ENCODE measurements around the gene PRPF8.

The PRPF8 gene

DNA sequence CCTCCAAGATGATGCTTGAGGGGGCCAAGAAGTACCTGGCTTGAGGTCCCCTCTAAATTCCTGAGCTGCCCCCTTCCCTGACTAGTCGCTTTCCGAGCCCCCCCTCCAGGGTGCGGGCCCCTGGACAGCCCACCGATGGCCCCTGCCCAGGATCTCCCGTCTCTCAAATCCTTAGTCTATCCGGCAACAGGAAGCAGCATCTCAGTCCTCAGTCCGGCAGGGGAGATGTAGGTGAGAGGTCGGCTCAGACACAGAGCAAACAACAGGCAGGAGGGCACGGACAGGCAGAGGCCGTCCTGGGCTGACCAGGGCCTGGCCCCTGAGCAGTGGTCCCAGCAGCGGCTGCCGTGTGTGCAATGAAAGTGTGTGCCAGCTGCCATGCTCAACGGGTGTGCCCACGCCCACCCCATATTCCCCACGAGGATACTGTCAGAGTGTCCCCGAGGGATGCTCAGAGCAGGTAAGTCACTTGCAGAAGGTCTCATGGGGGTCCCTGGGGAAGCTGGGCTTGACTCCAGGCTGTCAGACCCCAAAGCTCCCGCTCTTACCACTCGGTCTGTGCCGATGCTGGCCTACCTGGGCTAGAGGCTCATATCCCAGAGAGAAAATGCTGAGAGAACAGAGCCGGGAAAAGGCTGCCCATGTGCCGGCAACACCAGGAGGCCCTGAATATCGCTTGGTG is 63.3 kb downstream of the PRPF8 start:
- no peak overlapping the region for H3K4me3 ChIP-seq (ENCODE audit: low read depth, low read length)
- DNase-seq (ENCODE audit: low read depth) = no peak
- TF ChIP-seq, protein P1, sequence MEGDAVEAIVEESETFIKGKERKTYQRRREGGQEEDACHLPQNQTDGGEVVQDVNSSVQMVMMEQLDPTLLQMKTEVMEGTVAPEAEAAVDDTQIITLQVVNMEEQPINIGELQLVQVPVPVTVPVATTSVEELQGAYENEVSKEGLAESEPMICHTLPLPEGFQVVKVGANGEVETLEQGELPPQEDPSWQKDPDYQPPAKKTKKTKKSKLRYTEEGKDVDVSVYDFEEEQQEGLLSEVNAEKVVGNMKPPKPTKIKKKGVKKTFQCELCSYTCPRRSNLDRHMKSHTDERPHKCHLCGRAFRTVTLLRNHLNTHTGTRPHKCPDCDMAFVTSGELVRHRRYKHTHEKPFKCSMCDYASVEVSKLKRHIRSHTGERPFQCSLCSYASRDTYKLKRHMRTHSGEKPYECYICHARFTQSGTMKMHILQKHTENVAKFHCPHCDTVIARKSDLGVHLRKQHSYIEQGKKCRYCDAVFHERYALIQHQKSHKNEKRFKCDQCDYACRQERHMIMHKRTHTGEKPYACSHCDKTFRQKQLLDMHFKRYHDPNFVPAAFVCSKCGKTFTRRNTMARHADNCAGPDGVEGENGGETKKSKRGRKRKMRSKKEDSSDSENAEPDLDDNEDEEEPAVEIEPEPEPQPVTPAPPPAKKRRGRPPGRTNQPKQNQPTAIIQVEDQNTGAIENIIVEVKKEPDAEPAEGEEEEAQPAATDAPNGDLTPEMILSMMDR (conservative IDR thresholded peaks at IDR 0.05; ENCODE audit: low read depth, low read length) = no peak

DNA sequence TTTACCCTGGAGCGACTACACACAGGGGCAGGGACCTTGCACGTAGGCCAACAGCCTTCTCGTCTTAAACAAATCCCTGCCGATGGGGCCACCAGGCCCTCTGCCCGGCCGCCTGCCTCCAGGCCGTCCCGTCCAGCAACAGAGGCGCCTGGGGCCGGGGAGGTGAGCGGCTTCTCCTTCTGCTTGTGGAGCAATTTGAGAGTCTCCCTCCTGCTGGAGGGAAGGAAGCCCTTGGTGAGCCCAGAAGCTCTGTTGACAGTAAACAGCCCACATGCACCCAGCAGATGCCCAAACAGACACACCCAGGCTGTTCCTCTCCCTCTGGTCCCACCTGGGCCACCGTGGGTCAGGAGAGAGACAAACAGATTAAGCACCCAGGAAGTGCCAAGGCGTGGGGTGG is 64.2 kb downstream of the PRPF8 start:
- TF ChIP-seq, protein P1 (conservative IDR thresholded peaks at IDR 0.05; ENCODE audit: low read depth, low read length) = no peak
- no peak for DNase-seq (ENCODE audit: low read depth)
- no peak overlapping the region for H3K4me3 ChIP-seq (ENCODE audit: low read depth, low read length)

DNA sequence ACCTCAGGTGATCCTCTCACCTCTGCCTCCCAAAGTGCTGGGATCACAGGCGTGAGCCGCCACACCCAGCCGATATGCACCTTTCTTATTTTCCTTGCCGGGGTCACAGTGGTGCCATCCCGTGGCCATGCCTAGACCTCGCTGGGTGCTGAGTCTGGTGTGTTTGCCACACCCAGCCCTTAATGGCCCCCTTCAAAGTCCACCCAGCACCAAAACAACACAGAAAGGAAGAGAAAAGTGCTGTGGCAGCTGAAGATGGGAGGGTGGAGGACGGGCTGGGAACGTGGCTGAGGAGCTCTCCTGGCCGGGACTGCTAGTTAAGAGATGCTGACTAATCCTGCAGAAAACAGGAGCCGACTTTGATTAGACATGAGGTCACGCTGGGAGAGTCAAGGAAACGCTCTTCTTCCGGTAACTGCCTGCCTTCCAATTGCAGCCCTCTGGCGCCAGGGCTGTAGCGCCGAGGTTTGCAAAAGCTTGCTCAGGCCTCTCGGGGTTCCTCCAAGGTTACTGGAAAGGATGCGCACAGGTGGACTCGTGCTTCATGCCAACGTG is 67.0 kb downstream of the PRPF8 start:
- TF ChIP-seq, protein P1 (conservative IDR thresholded peaks at IDR 0.05; ENCODE audit: low read depth, low read length) = peak; percentile 2
- peak; percentile 69 for DNase-seq (ENCODE audit: low read depth)
- H3K4me3 ChIP-seq (ENCODE audit: low read depth, low read length) = no peak overlapping the region

DNA sequence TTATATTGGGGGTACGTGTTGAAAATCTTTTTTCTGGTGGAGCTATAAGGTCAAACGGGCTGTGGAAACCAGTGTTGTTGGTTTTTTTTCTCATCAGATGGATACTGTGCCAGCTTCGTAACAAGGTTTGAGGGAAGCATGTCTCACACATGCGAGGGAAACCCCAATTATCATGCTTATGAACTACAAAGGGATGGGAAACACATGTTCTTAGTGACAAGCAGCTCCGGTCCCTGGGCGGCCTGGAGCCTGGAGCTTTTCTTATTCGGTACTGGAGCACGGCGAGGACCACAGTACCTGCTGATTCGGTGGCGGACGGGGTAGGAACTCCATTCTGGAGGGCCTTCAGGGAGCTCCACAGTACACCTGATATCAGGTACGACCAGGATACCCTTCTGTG is 68.6 kb downstream of the PRPF8 start:
- H3K4me3 ChIP-seq (ENCODE audit: low read depth, low read length) = no peak overlapping the region
- DNase-seq (ENCODE audit: low read depth) = no peak
- TF ChIP-seq, protein P1 (conservative IDR thresholded peaks at IDR 0.05; ENCODE audit: low read depth, low read length) = no peak

DNA sequence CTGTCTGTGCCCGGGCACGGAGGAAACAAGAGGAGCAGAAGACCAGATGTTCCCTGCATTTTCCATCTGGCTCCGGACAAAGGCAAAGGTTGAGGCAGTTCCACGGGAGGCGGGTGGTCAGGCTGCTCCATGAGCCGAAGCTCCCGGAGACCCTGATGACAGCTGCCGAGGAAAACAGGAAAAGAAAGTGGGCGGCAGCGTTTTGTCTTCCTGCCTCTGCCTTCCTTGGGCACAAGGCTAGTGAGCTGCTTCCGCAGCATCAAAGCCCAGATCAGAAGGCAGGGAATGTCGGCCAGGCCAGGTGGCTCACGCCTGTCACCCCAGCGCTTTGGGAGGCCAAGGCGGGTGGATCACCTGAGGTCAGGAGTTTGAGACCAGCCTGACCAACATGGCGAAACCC is 72.3 kb downstream of the PRPF8 start:
- no peak overlapping the region for H3K4me3 ChIP-seq (ENCODE audit: low read depth, low read length)
- no peak for DNase-seq (ENCODE audit: low read depth)
- TF ChIP-seq, protein P1 (conservative IDR thresholded peaks at IDR 0.05; ENCODE audit: low read depth, low read length) = no peak

DNA sequence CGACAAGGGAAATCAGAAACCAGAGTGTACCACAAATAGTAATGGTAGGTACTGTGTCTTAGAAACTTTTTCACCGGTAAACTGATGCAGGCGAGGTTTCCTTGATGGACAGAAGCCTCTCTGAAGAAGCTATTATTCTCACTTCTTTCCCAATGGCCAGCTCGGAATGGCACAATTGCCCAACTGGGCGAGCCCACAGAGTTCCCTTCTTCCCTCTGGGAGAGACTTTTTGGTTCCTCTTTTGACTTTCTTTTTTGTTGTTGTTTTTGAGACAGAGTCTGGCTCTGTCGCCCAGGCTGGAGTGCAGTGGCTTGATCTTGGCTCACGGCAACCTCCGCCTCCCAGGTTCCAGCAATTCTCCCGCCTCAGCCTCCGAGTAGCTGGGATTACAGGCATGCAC is 73.0 kb downstream of the PRPF8 start:
- DNase-seq (ENCODE audit: low read depth) = no peak
- H3K4me3 ChIP-seq (ENCODE audit: low read depth, low read length) = no peak overlapping the region
- TF ChIP-seq, protein P1 (conservative IDR thresholded peaks at IDR 0.05; ENCODE audit: low read depth, low read length) = no peak

DNA sequence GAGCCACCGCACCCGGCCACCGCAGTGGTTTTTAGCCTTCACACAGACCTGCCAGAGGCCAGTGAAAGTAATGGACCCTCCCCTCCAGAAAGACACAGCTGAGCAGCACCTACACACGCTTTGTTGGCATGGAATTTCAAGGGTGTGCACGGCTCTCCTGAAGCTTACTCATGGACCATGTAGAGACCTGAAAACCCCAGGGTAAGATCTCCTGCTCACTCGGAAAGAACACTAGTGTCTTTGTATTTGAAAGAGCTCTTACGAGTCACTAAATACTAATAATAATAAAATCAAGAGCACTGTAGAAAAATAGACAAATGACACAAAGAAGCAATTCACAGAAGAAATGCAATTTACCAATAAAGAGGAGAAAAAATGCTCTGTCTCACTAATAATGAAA is 76.0 kb downstream of the PRPF8 start:
- TF ChIP-seq, protein P1 (conservative IDR thresholded peaks at IDR 0.05; ENCODE audit: low read depth, low read length) = no peak
- no peak overlapping the region for H3K4me3 ChIP-seq (ENCODE audit: low read depth, low read length)
- no peak for DNase-seq (ENCODE audit: low read depth)

Data from choroid plexus epithelial cell (primary cell).